Mesodermal cell (in vitro differentiated cells): Measurements from ENCODE around the gene DOCK1.

Source experiments
- H3K27ac ChIP-seq: 2 replicates; pipeline ENCODE4 v1.7.0; 2013; ENCODE audit warnings: mild to moderate bottlenecking, low read depth, low read length, moderate library complexity; ENCODE audit not compliant: severe bottlenecking
- H3K36me3 ChIP-seq: 2 replicates; pipeline ENCODE4 v1.7.1; 2013; ENCODE audit warnings: mild to moderate bottlenecking, low read length, moderate library complexity; ENCODE audit not compliant: control insufficient read depth, insufficient read depth
- H3K4me1 ChIP-seq: one replicate; pipeline ENCODE4 v1.7.1; 2013; ENCODE audit warnings: mild to moderate bottlenecking, low read length; ENCODE audit not compliant: insufficient read depth, control insufficient read depth, poor library complexity, severe bottlenecking
- H3K4me3 ChIP-seq: 2 replicates; pipeline ENCODE4 v1.7.0; 2013; ENCODE audit warnings: low read length, control low read depth, mild to moderate bottlenecking; ENCODE audit not compliant: insufficient read depth, poor library complexity, severe bottlenecking; ENCODE audit errors: extremely low read depth
- H3K9me3 ChIP-seq: 2 replicates; pipeline ENCODE4 v1.7.1; 2013; ENCODE audit warnings: mild to moderate bottlenecking, low read length, moderate library complexity; ENCODE audit not compliant: control insufficient read depth
- WGBS, 2 experiments: methylation state at CpG; one replicate each; pipeline ENCODE4 v1.1.5; 2013; ENCODE audit warnings: missing lambda C conversion rate in 2 of 2; ENCODE audit not compliant: insufficient coverage in 2 of 2; 5-methylcytosine and 5-hydroxymethylcytosine counted together

The DOCK1 gene

DNA sequence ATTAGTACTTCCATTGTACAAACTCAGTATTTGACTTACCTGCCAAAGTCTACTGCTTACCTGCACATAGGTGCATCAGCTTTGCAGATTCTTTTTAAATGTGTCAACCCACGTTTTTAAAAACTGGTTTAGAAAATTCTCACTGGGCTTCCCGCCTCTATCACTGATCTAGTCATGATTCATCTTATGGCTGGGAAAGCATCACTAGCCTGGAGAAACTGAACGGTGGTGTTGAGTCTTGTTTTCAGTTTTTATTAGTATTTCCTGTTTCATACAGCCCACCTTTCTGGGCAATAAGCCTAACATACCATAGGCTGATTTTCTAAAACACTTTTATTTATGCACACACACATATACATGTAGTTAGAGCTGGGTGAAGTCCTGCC is 19.7 kb downstream of the DOCK1 start:
- Histone ChIP-seq H3K36me3 (peaks cover 21% of the 10 kb centered on the region), H3K4me3 (no peak overlapping the region), H3K4me1 (no peaks in the 10 kb centered on the region), H3K27ac (no peak overlapping the region), H3K9me3 (no peaks in the 10 kb centered on the region)
- WGBS, 2 experiments: 83% methylated on average over 1 of the region's 3 CpGs

GRCh38 chr10:126926568-126926967 is 21.3 kb downstream of the DOCK1 start:
- 90 to 94% methylated on average over 8 of the region's 8 CpGs for WGBS, 2 experiments
- H3K36me3 ChIP-seq: peaks cover 25% of the 10 kb centered on the region

DNA sequence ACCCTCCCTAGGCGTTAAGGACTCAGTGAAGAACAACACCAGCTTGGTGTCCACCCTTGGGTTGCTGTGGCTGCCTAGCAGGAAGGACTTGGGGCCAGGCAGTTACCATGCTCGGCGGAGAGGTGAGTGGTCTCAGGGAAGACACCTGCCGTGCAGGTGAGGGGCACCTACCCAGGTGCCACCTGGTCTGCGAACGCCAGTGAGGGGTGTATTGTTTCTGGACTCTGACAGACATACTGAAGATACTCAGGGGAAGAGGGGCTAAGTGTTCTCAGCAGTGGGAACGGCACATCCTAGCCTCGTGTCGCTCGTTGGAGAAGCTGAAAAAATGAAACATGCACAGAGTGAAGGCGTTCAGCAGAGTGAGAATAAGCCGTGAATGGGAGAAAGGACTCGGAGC is 22.6 kb downstream of the DOCK1 start:
- no peaks in the 10 kb centered on the region for H3K4me1 ChIP-seq
- no peak overlapping the region for H3K4me3 ChIP-seq
- H3K36me3 ChIP-seq: peaks cover 28% of the 10 kb centered on the region
- no peaks in the 10 kb centered on the region for H3K9me3 ChIP-seq
- no peak overlapping the region for H3K27ac ChIP-seq
- WGBS, 2 experiments: 94 to 98% methylated on average over 13 of the region's 13 CpGs

More at GRCh38 chr10:126926568-126926967, 21.3 kb downstream of the DOCK1 start:
- no peaks in the 10 kb centered on the region for H3K4me1 ChIP-seq
- H3K27ac ChIP-seq: no peak overlapping the region
- H3K9me3 ChIP-seq: no peaks in the 10 kb centered on the region
- no peak overlapping the region for H3K4me3 ChIP-seq

DNA sequence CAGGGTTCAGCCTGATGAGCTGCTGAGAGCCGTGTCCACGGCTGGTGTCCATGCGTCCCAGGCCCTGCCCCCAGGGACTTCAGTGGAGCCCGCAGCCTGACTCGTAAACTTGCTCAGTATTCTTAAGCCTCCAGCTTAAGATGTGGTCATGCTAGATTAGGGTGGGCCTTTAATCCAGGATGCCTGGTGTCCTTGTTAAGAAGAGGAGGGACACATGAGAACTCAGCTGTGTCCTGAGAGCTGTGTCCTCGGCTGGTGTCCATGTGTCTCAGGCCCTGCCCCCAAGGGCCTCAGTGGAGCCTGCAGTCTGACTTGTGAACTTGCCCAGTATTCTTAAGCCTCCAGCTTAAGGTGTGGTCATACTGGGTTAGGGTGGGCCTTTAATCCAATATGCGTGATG is 23.0 kb downstream of the DOCK1 start:
- peaks cover 30% of the 10 kb centered on the region for H3K36me3 ChIP-seq
- H3K27ac ChIP-seq: no peak overlapping the region
- 98 to 99% methylated on average over 7 of the region's 7 CpGs for WGBS, 2 experiments
- no peak overlapping the region for H3K4me3 ChIP-seq
- no peaks in the 10 kb centered on the region for H3K4me1 ChIP-seq
- no peaks in the 10 kb centered on the region for H3K9me3 ChIP-seq

- peaks cover 34% of the 10 kb centered on the region for H3K36me3 ChIP-seq
- H3K9me3 ChIP-seq: no peaks in the 10 kb centered on the region
- WGBS, 2 experiments: 87 to 97% methylated on average over 8 of the region's 8 CpGs
- no peaks in the 10 kb centered on the region for H3K4me1 ChIP-seq
- no peak overlapping the region for H3K4me3 ChIP-seq
- no peak overlapping the region for H3K27ac ChIP-seq
These were observed 24.2 kb downstream of the DOCK1 start for GRCh38 chr10:126929391-126929790.

GRCh38 chr10:126930131-126930882 is 25.1 kb downstream of the DOCK1 start:
- Histone ChIP-seq H3K9me3 (no peaks in the 10 kb centered on the region), H3K4me1 (peaks cover 5% of the 10 kb centered on the region), H3K27ac (no peak overlapping the region), H3K4me3 (no peak overlapping the region), H3K36me3 (peaks cover 34% of the 10 kb centered on the region)
- WGBS, 2 experiments: 85 to 98% methylated on average over 8 to 13 of the region's 17 CpGs

DNA sequence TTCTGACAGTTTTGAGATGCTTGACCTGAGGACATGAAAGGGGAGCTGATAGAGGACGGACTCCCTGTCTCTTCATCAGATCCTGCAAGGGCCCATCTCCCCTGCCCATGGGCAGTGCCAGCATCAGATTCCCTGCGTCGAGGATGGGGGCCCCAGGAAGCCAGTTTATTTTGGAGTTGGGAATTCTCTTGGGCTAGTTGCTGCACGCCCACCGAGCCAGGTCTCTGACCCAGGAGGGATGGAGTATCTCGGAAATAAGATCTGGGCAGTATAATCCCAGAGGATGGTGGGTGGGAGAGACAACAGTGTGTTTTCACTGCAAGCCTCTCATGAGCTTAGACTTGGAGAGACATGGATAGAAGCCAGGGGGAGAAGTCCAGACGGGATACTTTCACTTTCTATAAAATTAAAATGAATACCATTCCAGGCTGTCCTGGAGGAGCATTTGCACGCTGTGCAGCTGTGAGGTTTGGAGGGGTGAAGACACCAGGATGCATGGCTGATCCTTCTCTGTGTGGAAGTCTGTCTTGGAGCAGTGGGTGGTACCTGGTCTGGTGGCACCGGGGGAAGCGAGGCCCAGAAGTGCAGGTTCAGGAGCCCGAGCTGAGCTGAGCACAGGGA is 25.8 kb downstream of the DOCK1 start:
- H3K9me3 ChIP-seq: no peaks in the 10 kb centered on the region
- no peak overlapping the region for H3K27ac ChIP-seq
- no peak overlapping the region for H3K4me3 ChIP-seq
- peaks cover 6% of the 10 kb centered on the region for H3K4me1 ChIP-seq
- WGBS, 2 experiments: 89 to 100% methylated on average over 9 of the region's 11 CpGs
- peaks cover 34% of the 10 kb centered on the region for H3K36me3 ChIP-seq

GRCh38 chr10:126931544-126931943 is 26.3 kb downstream of the DOCK1 start:
- H3K4me1 ChIP-seq: peaks cover 6% of the 10 kb centered on the region
- H3K4me3 ChIP-seq: no peak overlapping the region
- no peaks in the 10 kb centered on the region for H3K9me3 ChIP-seq
- 93 to 97% methylated on average over 6 to 7 of the region's 7 CpGs for WGBS, 2 experiments
- H3K27ac ChIP-seq: no peak overlapping the region
- H3K36me3 ChIP-seq: peaks cover 34% of the 10 kb centered on the region

- H3K4me1 ChIP-seq: peaks cover 6% of the 10 kb centered on the region
- H3K36me3 ChIP-seq: peaks cover 34% of the 10 kb centered on the region
- WGBS, 2 experiments: 92 to 95% methylated on average over 10 to 11 of the region's 11 CpGs
- H3K4me3 ChIP-seq: no peak overlapping the region
- no peak overlapping the region for H3K27ac ChIP-seq
- no peaks in the 10 kb centered on the region for H3K9me3 ChIP-seq
These were observed 27.3 kb downstream of the DOCK1 start for GRCh38 chr10:126932516-126932915.

DNA sequence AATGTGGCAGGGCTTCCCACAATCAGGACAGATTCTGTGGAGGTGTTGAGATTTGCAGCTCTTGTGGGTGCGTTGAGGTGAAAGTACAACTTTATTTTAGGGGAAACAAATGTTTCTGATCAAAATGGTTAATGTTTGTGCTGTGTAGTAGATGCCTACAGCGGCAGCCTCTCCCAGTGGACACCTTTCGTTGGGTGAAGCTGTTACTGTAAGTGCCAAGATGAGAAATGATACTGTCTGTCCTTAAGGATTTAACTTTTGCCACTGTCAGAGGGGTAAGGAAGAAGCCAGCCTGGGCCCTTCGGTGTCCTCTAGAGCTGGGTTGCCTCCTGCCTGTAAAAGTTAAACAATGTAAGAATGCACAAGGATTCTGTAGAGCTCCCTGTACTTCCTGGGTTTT is 27.9 kb downstream of the DOCK1 start:
- Histone ChIP-seq H3K4me1 (peaks cover 6% of the 10 kb centered on the region), H3K36me3 (peaks cover 34% of the 10 kb centered on the region), H3K9me3 (no peaks in the 10 kb centered on the region), H3K27ac (no peak overlapping the region), H3K4me3 (no peak overlapping the region)
- WGBS, 2 experiments: 90 to 97% methylated on average over 4 of the region's 4 CpGs
